ENCODE measurements around the gene PEX13.

Gene PEX13

GRCh38 chr2:61074100-61074499, 56.6 kb downstream of the PEX13 start:
- DNase-seq (ENCODE audit: low spot score): no peak

DNA sequence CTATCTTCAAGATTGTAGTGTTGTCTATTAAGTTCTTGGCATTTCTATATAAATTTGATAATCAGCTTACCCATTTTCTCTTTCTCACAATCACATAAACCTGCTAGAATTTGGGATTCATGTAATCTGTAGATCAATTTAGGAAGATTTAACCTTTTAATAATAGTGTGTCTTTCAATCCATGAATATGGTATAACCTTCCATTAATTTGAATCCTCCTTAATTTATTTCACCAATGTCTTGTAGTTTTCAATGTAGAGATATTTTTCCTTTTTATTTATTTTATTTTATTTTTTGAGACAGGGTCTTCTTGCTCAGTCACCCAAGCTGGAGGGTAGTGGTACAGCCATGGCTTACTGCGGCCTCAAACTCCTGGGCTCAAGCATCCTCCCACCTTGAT, 68.4 kb downstream of the PEX13 start:
- DNase-seq (ENCODE audit: low spot score): no peak

DNA sequence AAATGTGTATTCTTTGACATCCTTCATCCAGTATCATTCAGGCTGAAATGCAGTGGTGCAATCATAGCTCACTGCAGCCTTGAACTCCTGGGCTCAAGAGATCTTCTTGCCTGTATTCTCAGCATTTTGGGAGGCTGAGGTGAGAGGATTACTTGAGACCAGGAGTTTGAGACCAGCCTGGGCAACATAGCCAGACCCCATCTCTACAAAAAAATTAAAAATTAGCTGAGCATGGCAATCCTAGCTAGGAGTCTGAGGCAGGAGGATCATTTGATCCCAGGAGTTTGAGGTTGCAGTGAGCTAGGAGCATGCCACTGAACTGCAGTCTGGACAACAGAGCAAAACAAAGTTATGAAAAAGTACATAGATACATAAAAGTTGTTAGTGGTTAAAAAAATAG, 72.3 kb downstream of the PEX13 start:
- no peak for DNase-seq (ENCODE audit: low spot score)

DNA sequence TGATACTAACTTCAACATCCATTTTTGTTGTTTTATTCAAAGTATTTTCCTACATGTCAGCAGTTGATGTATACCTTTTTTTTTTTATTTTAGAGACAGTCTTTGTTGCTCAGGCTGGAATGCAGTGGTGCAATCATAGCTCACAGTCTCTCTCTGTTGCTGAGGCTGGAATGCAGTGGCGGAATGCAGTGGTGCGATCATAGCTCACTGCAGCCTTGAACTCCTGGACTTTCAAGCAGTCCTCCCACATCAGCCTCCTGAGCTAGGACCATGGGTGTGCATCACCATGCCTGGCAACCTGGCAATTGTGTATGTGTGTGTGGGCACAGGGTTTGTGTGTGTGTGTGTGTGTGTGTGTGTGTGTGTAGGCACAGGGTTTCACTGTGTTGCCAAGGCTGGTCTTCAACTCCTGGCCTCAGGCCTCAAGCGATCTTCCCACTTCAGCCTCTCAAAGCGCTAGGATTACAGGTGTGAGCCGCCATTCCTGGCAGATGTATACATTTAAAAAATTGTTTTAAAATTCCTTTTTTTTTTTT, 72.9 kb downstream of the PEX13 start:
- DNase-seq (ENCODE audit: low spot score): no peak

- no peak for DNase-seq (ENCODE audit: low spot score)
Measured at GRCh38 chr2:61091485-61091884, 74.0 kb downstream of the PEX13 start.

GRCh38 chr2:61096438-61096837, 78.9 kb downstream of the PEX13 start:
- no peak for DNase-seq (ENCODE audit: low spot score)

GRCh38 chr2:61100801-61101200, 83.3 kb downstream of the PEX13 start:
- no peak for DNase-seq (ENCODE audit: low spot score)
